A673 (cell line): ENCODE data around the gene POLG.

Experiments used
- CTCF ChIP-seq: fragments of 300-800, 200-600 bp; sonication (generic); conservative IDR thresholded peaks from 2 replicates; pipeline ENCODE4 v1.5.1; 2017; ENCODE audit warnings: low read depth, mild to moderate bottlenecking, antibody characterized with exemption, low read length, moderate library complexity, mixed read lengths
- EZH2 ChIP-seq: fragments of 200-600 bp; sonication (generic); IDR thresholded peaks from 2 replicates; pipeline ENCODE4 v1.6.1; 2017; ENCODE audit warnings: borderline replicate concordance, low read depth, mild to moderate bottlenecking, mixed read lengths, antibody characterized with exemption, low read length; ENCODE audit not compliant: poor library complexity, severe bottlenecking

DNA sequence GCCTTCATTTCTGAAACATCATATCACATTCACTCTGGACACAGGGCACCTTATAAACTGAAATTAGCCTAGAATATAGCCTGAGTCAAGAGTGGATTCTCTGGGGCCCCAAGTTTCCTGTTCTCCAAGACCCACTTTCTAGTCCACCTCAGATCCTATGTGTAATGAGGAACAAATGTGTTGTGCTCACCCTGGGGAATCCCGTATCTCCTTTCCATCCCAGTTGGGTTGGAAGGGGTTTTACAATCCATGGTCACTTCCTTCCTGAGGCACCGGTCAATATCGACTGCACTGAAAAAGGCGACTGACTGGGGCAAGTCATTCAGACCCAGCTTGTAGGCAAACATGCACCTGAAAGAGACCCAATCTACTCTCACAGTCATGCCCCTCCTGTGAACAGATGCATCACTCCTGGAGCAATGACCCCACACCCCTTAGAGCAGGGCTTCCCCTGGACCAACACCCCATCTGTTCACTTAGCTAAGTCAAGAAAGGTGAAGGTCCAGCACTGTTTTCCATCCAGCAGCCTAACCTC, 17.4 kb downstream of the POLG start:
- TF ChIP-seq EZH2 (no peak), CTCF (no peak)
